ES-I3 (cell line): ENCODE measurements around the gene NAV3.

ENCODE experiments used
- H3K36me3 ChIP-seq: 2 replicates; pipeline ENCODE4 v1.6.1; 2013; ENCODE audit warnings: mild to moderate bottlenecking, low read length, control low read depth, moderate library complexity; ENCODE audit not compliant: insufficient read depth
- H3K4me1 ChIP-seq: 2 replicates; pipeline ENCODE4 v1.6.1; 2013; ENCODE audit warnings: mild to moderate bottlenecking, control low read depth, low read length; ENCODE audit not compliant: insufficient read depth
- H3K9ac ChIP-seq: 2 replicates; pipeline ENCODE4 v1.6.1; 2013; ENCODE audit warnings: low read depth, mild to moderate bottlenecking, low read length, moderate library complexity
- H3K9me3 ChIP-seq: 2 replicates; pipeline ENCODE4 v1.6.1; 2013; ENCODE audit warnings: mild to moderate bottlenecking, low read length, moderate library complexity; ENCODE audit not compliant: control insufficient read depth, insufficient read depth

The NAV3 gene

GRCh38 chr12:77998236-77998786, 167.6 kb downstream of the NAV3 start:
- Histone ChIP-seq H3K9ac (no peak overlapping the region), H3K4me1 (no peaks in the 10 kb centered on the region), H3K36me3 (no peaks in the 10 kb centered on the region), H3K9me3 (no peaks in the 10 kb centered on the region)

DNA sequence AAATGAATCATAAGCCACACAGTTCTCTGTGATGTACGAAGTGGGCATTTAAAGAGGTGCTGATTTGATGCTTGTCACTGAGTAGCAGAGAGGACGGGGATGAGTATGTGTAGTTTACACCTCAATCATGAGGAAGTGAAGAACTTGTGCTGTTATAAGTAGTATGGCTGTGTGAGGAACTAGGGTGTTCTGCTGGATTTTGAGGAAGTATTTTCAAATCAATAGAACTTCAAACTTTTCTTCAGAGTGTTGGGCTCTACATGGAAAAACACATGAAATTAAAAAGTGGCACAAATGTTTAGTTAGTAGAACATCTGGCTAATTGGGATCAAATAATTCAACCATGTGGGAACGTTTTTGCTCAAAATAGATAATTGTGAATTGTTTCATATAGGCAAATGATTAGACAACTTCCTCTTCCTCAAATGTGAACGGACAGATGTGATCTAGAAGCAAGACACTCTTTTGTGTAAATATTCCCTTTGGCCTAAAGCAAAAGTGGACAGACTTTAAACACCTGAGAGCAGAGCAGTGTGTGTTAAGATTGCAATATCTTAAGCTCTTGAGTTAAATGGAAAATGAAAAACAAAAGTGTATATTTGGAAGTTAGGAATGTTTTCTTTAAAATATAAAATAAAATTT, 168.5 kb downstream of the NAV3 start:
- no peaks in the 10 kb centered on the region for H3K9me3 ChIP-seq
- no peaks in the 10 kb centered on the region for H3K4me1 ChIP-seq
- no peak overlapping the region for H3K9ac ChIP-seq
- H3K36me3 ChIP-seq, result no peaks in the 10 kb centered on the region

DNA sequence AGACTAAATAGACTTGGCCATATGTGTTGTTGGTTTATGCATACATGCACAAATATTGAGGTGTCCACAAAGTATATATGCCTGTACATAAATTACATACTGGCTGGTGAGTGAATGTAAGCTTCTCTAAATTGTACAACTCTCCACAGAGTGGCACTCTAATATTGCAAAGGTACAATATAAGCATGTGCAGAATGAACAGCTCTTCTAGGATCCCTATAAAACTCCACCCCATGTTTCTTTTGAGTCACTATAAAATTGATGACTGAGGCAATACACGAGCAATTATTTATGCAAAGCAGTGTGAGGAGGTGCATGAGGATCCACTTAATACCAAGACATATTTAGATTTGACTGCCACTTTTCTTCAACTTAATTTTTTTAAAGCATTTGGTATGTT, 172.2 kb downstream of the NAV3 start:
- Histone ChIP-seq H3K36me3 (no peaks in the 10 kb centered on the region), H3K9ac (no peak overlapping the region), H3K9me3 (no peaks in the 10 kb centered on the region), H3K4me1 (no peaks in the 10 kb centered on the region)

GRCh38 chr12:78004249-78005093, 173.8 kb downstream of the NAV3 start:
- no peaks in the 10 kb centered on the region for H3K36me3 ChIP-seq
- H3K4me1 ChIP-seq, result no peaks in the 10 kb centered on the region
- no peaks in the 10 kb centered on the region for H3K9me3 ChIP-seq

GRCh38 chr12:78005094-78005492, 174.4 kb downstream of the NAV3 start:
- Histone ChIP-seq H3K9me3 (no peaks in the 10 kb centered on the region), H3K36me3 (no peaks in the 10 kb centered on the region), H3K4me1 (no peaks in the 10 kb centered on the region), H3K9ac (no peak overlapping the region)

More at GRCh38 chr12:78004249-78005093, 173.8 kb downstream of the NAV3 start:
- H3K9ac ChIP-seq, result no peak overlapping the region

DNA sequence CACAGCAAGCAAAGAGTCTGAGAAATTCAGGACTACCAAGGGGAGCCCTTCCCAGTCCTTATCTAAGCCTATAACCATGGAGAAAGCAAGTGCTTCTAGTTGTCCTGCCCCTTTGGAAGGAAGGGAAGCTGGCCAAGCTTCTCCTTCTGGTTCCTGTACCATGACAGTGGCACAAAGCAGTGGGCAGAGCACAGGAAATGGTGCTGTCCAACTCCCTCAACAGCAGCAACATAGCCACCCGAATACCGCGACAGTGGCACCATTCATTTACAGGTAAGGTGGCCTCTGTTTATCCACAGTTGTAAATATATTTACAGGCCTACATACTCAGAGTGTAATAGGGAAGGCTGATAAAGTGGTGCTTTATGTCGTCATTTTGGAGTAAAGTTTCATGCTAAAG, 176.5 kb downstream of the NAV3 start:
- Histone ChIP-seq H3K36me3 (no peaks in the 10 kb centered on the region), H3K9ac (no peak overlapping the region), H3K9me3 (no peaks in the 10 kb centered on the region), H3K4me1 (no peaks in the 10 kb centered on the region)

DNA sequence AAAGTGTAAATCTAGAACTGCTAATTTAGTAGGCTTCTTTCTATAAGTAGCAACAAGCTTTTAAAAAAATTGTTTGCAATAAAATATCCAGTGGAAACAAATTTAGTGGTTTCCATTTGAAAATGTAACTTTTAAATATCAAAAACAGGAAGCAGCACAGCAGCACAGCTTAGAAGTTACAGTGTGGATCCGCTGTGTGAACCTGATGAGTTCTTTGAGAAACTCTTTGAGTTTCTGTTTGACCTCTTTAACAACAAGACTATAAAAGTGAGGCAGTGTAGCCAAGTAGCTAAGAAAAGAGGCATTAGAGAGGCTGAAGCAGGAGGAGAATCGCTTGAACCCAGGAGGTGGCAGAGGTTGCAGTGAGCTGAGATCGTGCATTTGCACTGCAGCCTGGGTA, 178.3 kb downstream of the NAV3 start:
- Histone ChIP-seq H3K9ac (no peak overlapping the region), H3K4me1 (no peaks in the 10 kb centered on the region), H3K9me3 (no peaks in the 10 kb centered on the region), H3K36me3 (no peaks in the 10 kb centered on the region)

- no peaks in the 10 kb centered on the region for H3K36me3 ChIP-seq
- H3K4me1 ChIP-seq, result no peaks in the 10 kb centered on the region
- no peak overlapping the region for H3K9ac ChIP-seq
- no peaks in the 10 kb centered on the region for H3K9me3 ChIP-seq
These were observed 187.6 kb downstream of the NAV3 start for GRCh38 chr12:78018171-78018910.

DNA sequence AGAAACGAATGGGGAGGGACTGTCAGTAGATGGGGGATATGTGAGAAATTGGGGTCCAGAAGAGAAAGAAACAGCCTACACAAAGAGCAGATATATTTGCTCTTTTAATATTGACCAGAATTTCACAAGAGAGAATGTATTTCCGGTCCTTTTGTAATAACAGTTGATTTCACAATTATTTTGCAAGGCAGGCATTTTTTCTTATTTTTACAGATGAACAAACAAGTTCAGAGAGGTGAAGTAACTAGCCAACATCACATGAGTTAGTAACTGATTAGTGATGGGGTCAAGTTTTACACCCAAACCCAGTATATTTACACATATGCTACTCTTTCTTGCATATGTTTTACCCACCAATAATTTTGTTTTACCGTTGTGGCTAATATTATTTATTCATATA, 188.2 kb downstream of the NAV3 start:
- no peaks in the 10 kb centered on the region for H3K4me1 ChIP-seq
- no peaks in the 10 kb centered on the region for H3K36me3 ChIP-seq
- no peak overlapping the region for H3K9ac ChIP-seq
- no peaks in the 10 kb centered on the region for H3K9me3 ChIP-seq

DNA sequence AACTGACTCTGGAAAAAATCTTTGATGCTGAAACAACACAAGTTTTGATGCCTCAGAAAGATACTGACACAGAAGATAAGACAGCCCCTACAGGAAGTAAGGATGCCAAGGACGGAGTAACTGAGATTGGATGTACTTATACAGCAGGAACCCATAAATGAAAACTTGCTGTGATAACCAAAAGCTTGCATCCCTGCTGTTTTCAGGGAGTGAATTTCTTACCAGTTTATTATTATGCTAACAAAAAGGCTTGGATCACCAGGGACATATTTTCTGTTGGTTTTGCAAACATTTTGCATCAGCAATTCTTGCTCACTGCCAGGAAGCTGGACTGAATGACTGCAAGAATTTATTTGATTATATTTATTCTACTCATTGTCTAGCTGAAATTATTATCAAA, 197.7 kb downstream of the NAV3 start:
- Histone ChIP-seq H3K9me3 (no peaks in the 10 kb centered on the region), H3K4me1 (no peaks in the 10 kb centered on the region), H3K9ac (no peak overlapping the region), H3K36me3 (no peaks in the 10 kb centered on the region)

DNA sequence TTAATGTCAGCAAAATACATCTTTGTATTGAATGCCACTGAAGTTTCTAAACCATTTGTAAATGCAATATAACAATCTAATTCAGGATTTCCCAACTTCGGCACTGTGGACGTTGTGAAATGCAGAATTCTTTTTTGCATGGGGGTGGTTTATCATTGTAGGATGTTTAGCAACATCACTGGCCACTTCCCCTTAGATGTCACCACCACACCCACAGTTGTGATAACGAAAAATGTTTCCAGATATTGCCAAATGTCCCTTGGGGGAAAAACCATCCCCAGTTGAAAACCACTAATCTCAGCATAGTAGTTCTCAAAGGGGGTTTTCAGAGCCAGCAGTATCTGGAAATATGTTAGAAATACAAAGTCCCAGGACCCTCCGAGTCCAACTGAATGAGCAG, 203.3 kb downstream of the NAV3 start:
- no peak overlapping the region for H3K9ac ChIP-seq
- no peaks in the 10 kb centered on the region for H3K36me3 ChIP-seq
- no peaks in the 10 kb centered on the region for H3K9me3 ChIP-seq
- no peaks in the 10 kb centered on the region for H3K4me1 ChIP-seq

DNA sequence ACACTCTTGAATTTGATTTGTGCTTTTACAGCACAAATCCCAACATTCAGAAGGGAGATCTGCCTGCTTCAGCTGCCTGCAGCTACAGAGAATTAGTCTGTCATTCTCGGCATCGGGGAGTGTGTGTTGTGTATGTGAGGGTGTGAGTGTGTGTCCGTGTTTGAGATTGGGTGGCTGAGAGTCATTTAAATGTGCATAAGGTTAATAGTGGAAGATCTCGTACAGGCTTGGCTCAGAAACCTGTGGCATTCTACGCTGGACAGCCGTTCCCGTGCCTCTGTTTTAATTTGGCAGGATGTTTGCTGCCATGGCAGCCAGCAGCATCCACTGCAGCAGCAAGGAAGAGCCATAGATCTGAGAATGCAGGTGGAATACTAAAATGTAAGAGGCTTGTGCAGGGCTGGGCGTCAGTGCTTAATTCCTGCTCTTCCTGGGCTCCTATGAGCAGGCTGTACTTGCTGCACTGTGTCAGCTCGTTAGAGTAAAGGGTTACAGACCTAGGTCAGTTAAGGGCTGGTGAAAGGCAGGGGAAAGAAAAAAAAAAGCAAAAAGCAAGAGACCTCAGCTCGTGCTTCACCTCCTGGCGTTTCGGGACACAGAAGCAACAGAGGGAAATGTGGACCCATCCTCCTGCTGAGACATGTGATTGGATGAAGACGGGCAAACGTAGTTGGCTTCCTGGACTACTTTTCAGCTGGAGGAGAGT, 205.4 kb downstream of the NAV3 start:
- Histone ChIP-seq H3K4me1 (no peaks in the 10 kb centered on the region), H3K9me3 (no peaks in the 10 kb centered on the region), H3K9ac (no peak overlapping the region), H3K36me3 (no peaks in the 10 kb centered on the region)

- H3K9ac ChIP-seq, result no peak overlapping the region
These were observed 206.2 kb downstream of the NAV3 start for GRCh38 chr12:78036874-78037273.

DNA sequence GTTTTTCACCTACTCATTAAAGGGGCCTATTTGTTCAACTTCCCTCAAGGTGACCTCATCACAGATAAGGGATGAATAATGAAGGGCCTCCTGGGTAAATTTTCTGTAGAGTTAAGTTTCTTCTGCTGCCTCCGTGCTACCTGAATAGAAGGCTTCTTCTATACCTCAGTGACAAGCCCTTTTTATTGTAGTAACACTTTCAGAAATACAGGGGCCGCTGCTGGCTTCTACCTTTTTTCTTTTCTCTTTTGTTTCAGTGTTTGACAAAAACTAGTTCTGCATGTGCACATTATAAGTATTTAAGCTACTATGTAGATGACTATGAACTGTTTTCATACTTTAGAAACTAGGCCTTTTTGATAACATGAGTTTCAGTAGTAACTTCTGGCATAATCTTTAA, 207.0 kb downstream of the NAV3 start:
- no peaks in the 10 kb centered on the region for H3K36me3 ChIP-seq
- no peak overlapping the region for H3K9ac ChIP-seq
- H3K9me3 ChIP-seq, result no peaks in the 10 kb centered on the region
- H3K4me1 ChIP-seq, result no peaks in the 10 kb centered on the region

More at GRCh38 chr12:78036874-78037273, 206.2 kb downstream of the NAV3 start:
- no peaks in the 10 kb centered on the region for H3K9me3 ChIP-seq
- H3K36me3 ChIP-seq, result no peaks in the 10 kb centered on the region
- no peaks in the 10 kb centered on the region for H3K4me1 ChIP-seq
